WERI-Rb-1 (cell line): ENCODE results near the gene GPC3.

ENCODE experiments used
- DNase-seq: peaks from one replicate; pipeline ENCODE4 v3.0.0-alpha.2; 2020
- H3K27ac ChIP-seq: fragments of 250-450 bp; sonication (Bioruptor Pico); 2 replicates; pipeline ENCODE4 v1.5.1; 2020; ENCODE audit warnings: mild to moderate bottlenecking, moderate library complexity
- H3K27me3 ChIP-seq: fragments of 250-450 bp; sonication (Bioruptor Pico); 2 replicates; pipeline ENCODE4 v1.5.1; 2021; ENCODE audit warnings: mild to moderate bottlenecking, low read depth, moderate library complexity; ENCODE audit not compliant: insufficient read depth, severe bottlenecking
- H3K36me3 ChIP-seq: fragments of 250-450 bp; sonication (Bioruptor Pico); 2 replicates; pipeline ENCODE4 v1.5.1; 2020; ENCODE audit warnings: mild to moderate bottlenecking, moderate library complexity
- H3K4me3 ChIP-seq: 2 replicates; pipeline ENCODE4 v1.5.1; 2011; ENCODE audit warnings: low read depth, mild to moderate bottlenecking, control low read depth, low read length
- H3K9me3 ChIP-seq: fragments of 250-450 bp; sonication (Bioruptor Pico); 2 replicates; pipeline ENCODE4 v1.5.1; 2021; ENCODE audit warnings: mild to moderate bottlenecking, moderate library complexity; ENCODE audit not compliant: severe bottlenecking
- TF ChIP-seq, protein P1 (sequence below): IDR thresholded peaks from 2 replicates; pipeline ENCODE4 v1.5.1; 2011; ENCODE audit warnings: low read depth, mild to moderate bottlenecking, control low read depth, inconsistent platforms, low read length

GPC3 gene

DNA sequence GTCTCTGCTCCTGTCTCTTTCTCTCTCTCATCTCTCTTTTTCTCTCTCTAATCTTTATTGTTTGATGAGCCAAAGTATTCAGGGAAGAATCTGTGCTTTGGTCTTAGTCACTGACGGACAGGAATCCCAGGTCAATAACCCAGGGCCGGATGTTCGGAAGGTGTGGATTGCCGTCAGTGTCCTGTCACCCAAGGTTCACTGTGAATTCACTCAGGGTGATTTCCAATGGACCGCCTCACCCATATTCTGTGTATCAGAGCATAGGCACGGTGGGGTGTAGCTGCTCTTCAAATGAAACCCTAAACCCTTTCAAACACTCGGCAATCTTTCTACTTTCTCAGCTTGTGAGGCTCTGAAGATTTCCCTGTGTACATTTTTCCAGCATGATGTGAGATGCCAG lies 425.5 kb downstream of the GPC3 start:
- no peaks in the 10 kb centered on the region for H3K36me3 ChIP-seq
- H3K27me3 ChIP-seq, result peaks cover 36% of the 10 kb centered on the region
- no peak overlapping the region for H3K4me3 ChIP-seq
- H3K9me3 ChIP-seq, result no peaks in the 10 kb centered on the region
- DNase-seq, result no peak
- H3K27ac ChIP-seq, result no peak overlapping the region
- TF ChIP-seq, protein P1, sequence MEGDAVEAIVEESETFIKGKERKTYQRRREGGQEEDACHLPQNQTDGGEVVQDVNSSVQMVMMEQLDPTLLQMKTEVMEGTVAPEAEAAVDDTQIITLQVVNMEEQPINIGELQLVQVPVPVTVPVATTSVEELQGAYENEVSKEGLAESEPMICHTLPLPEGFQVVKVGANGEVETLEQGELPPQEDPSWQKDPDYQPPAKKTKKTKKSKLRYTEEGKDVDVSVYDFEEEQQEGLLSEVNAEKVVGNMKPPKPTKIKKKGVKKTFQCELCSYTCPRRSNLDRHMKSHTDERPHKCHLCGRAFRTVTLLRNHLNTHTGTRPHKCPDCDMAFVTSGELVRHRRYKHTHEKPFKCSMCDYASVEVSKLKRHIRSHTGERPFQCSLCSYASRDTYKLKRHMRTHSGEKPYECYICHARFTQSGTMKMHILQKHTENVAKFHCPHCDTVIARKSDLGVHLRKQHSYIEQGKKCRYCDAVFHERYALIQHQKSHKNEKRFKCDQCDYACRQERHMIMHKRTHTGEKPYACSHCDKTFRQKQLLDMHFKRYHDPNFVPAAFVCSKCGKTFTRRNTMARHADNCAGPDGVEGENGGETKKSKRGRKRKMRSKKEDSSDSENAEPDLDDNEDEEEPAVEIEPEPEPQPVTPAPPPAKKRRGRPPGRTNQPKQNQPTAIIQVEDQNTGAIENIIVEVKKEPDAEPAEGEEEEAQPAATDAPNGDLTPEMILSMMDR, result no peak

GRCh38 chrX:133555782-133556458 lies 429.5 kb downstream of the GPC3 start:
- H3K4me3 ChIP-seq, result no peak overlapping the region
- TF ChIP-seq, protein P1, result no peak
- no peak for DNase-seq

GRCh38 chrX:133550665-133551485 lies 434.5 kb downstream of the GPC3 start:
- H3K27ac ChIP-seq, result no peak overlapping the region
- TF ChIP-seq, protein P1, result no peak
- no peak for DNase-seq

More at GRCh38 chrX:133555782-133556458, 429.5 kb downstream of the GPC3 start:
- Histone ChIP-seq H3K27ac (no peak overlapping the region), H3K36me3 (no peaks in the 10 kb centered on the region), H3K27me3 (peaks cover 26% of the 10 kb centered on the region), H3K9me3 (no peaks in the 10 kb centered on the region)

DNA sequence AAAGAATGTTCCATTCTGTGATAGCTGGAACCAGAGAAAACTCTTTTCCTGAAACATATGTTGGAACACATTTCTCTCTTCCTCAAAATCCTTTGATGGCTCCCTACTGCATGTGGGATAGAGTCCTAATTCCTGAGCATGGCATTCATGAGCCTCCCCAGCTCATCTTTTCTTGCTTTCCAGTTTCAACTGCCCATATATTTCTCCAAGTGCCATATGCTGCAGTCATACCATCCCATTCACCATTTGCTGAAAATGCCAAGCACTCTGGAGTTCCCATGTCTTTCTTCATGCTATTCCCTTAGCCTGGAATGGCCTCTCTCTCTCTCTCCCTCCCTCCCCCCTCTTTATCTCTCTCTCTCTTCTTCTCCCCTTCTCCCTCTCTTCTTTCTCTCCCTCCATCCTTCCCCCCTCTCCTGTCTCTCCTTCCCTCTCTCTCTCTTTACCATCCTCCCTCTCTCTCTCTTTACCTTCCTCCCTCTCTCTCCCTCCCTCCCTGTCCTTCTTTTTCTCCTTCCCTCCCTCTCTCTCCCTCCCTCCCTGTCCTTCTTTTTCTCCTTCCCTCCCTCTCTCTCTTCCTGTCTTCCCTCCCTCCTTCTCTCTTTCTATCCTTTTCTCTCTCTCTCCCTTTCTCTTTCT lies 436.0 kb downstream of the GPC3 start:
- no peak for DNase-seq
- Histone ChIP-seq H3K27ac (no peak overlapping the region), H3K36me3 (no peaks in the 10 kb centered on the region), H3K4me3 (no peak overlapping the region), H3K9me3 (no peaks in the 10 kb centered on the region), H3K27me3 (peaks cover 6% of the 10 kb centered on the region)
- TF ChIP-seq, protein P1, result no peak

More at GRCh38 chrX:133550665-133551485, 434.5 kb downstream of the GPC3 start:
- Histone ChIP-seq H3K36me3 (no peaks in the 10 kb centered on the region), H3K27me3 (peaks cover 6% of the 10 kb centered on the region), H3K4me3 (no peak overlapping the region), H3K9me3 (no peaks in the 10 kb centered on the region)

DNA sequence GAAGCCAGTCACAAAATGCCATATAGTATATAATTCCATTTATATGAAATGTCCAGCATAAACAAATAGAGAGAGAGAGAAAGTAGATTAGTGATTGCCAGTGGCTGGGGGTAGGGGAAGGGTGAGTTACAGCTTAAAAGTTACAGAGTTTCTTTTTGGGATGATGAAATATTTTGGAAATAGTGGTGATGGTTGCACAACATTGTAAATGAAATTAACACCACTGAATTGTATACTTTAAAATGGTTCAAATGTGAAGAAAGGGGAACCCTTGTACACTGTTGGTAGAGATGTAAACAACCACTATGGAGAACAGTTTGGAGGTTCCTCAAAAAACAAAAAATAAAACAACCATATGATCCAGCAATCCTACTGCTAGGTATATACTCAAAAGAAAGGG lies 439.0 kb downstream of the GPC3 start:
- DNase-seq, result no peak
- no peaks in the 10 kb centered on the region for H3K27me3 ChIP-seq
- TF ChIP-seq, protein P1, result no peak

More for the DNA sequence above, 439.0 kb downstream of the GPC3 start:
- Histone ChIP-seq H3K36me3 (no peaks in the 10 kb centered on the region), H3K4me3 (no peak overlapping the region), H3K9me3 (no peaks in the 10 kb centered on the region), H3K27ac (no peak overlapping the region)
